Esophagus squamous epithelium (tissue), 5 donors: ENCODE data around the gene LPO. TPM values are rescaled to one million over a fixed set of nuclear protein-coding genes. Genes with fewer than 3 reads are reported as not detected.

Source experiments
- DNase-seq: peaks from one replicate; lab custom pipeline; 2025; lab: John Stamatoyannopoulos, UW
- H3K27ac ChIP-seq, 4 donors: fragments of 200-600 bp; sonication (generic); one replicate each; pipeline ENCODE4 v1.5.1; 2016 to 2019; ENCODE audit warnings: mild to moderate bottlenecking in 1 of 4
- H3K27me3 ChIP-seq, 4 donors: fragments of 200-600 bp; sonication (generic); 1 replicate in 3 of 4; 2 replicates in 1 of 4; pipeline versions ENCODE4 v1.5.1 to v1.6.0; 2017 to 2021; ENCODE audit warnings: antibody characterized with exemption in 1 of 4
- H3K36me3 ChIP-seq, 3 donors: fragments of 200-600 bp; sonication (generic); one replicate each; pipeline ENCODE4 v1.5.1; 2016 to 2019
- H3K4me1 ChIP-seq, 3 donors: fragments of 200-600 bp; sonication (generic); one replicate each; pipeline ENCODE4 v1.5.1; 2017 to 2019
- H3K4me3 ChIP-seq, 4 donors: fragments of 200-600 bp; sonication (generic); 1 replicate in 3 of 4; 2 replicates in 1 of 4; pipeline ENCODE4 v1.5.1; 2016 to 2019; ENCODE audit warnings: mild to moderate bottlenecking in 2 of 4, moderate library complexity in 1 of 4
- H3K9me3 ChIP-seq, 3 donors: fragments of 200-600 bp; sonication (generic); one replicate each; pipeline ENCODE4 v1.5.1; 2016 to 2019
- CTCF ChIP-seq, 6 experiments: fragments of 450-650 bp in 4 of 6; fragments of 200-600 bp in 2 of 6; sonication (generic) in 2 of 6; IDR thresholded peaks; one replicate each; pipeline ENCODE4 v1.5.1; 2016 to 2019; ENCODE audit warnings: antibody characterized with exemption in 6 of 6, mild to moderate bottlenecking in 4 of 6, moderate library complexity in 4 of 6
- POLR2A ChIP-seq, 4 donors: fragments of 450-650 bp; IDR thresholded peaks; one replicate each; pipeline ENCODE4 v1.6.1; 2017; ENCODE audit warnings: antibody characterized with exemption in 4 of 4, mild to moderate bottlenecking in 4 of 4, moderate library complexity in 3 of 4
- WGBS, 2 donors: methylation state at CpG; one replicate each; pipeline ENCODE4 v1.1.5; 2018; 5-methylcytosine and 5-hydroxymethylcytosine counted together
- intact Hi-C: fragments of 100-400 bp; cut with DNase I; formaldehyde crosslinking; loops from one replicate; pipeline ENCODE4 v1.15.0; 2022
- total RNA-seq, 4 donors: library from RNA; depleted of rRNA; stranded (reverse); fragments of >200 nt; gene quantifications; one replicate each; pipeline ENCODE4 v1.1.0, GENCODE V29; 2016
- donor health status: DM: yes; HTN: yes; CAD: no.

The LPO gene
- total RNA-seq, 4 donors from 2014 or later: 0.27 to 2.5 TPM; not detected in 2

- TF ChIP-seq POLR2A (IDR thresholded peaks at IDR 0.05): no peak
- no peak for TF ChIP-seq CTCF (IDR thresholded peaks at IDR 0.05)
- WGBS, 2 donors: 60 to 73% methylated on average over 7 of the region's 7 CpGs
- Histone ChIP-seq H3K4me3 (no peak overlapping the region), H3K27ac (no peak overlapping the region), H3K4me1 (peaks cover 0 to 5% (median 0%) of the 10 kb centered on the region in 3 donors), H3K27me3 (no peaks in the 10 kb centered on the region), H3K36me3 (no peaks in the 10 kb centered on the region), H3K9me3 (no peaks in the 10 kb centered on the region)
- DNase-seq: no peak
- intact Hi-C loops: no loop called here
Observed at GRCh38 chr17:58313815-58314705, 75.7 kb downstream of the LPO start.

GRCh38 chr17:58314706-58315015 lies 76.3 kb downstream of the LPO start:
- no peak for DNase-seq
- peaks cover 0 to 5% (median 0%) of the 10 kb centered on the region in 3 donors for H3K4me1 ChIP-seq
- H3K27ac ChIP-seq: no peak overlapping the region
- no peaks in the 10 kb centered on the region for H3K36me3 ChIP-seq
- no peak for TF ChIP-seq POLR2A (IDR thresholded peaks at IDR 0.05)
- no peak for TF ChIP-seq CTCF (IDR thresholded peaks at IDR 0.05)
- intact Hi-C loops: loop anchor here (5.0 kb wide), 1 partner anchor 133 kb away; no protein-coding TSS in a partner anchor
- 81 to 98% methylated on average over 5 of the region's 6 CpGs for WGBS, 2 donors
- no peaks in the 10 kb centered on the region for H3K9me3 ChIP-seq
- no peak overlapping the region for H3K4me3 ChIP-seq
- no peaks in the 10 kb centered on the region for H3K27me3 ChIP-seq

GRCh38 chr17:58315281-58315711 lies 76.9 kb downstream of the LPO start:
- no peak overlapping the region for H3K4me3 ChIP-seq
- intact Hi-C loops: loop anchor here (5.0 kb wide), 1 partner anchor 132 kb away; no protein-coding TSS in a partner anchor
- no peaks in the 10 kb centered on the region for H3K9me3 ChIP-seq
- DNase-seq: no peak
- TF ChIP-seq CTCF (IDR thresholded peaks at IDR 0.05) (no peak), POLR2A (IDR thresholded peaks at IDR 0.05) (no peak)
- no peak overlapping the region for H3K27ac ChIP-seq
- 94 to 96% methylated on average over 5 of the region's 6 CpGs for WGBS, 2 donors
- H3K36me3 ChIP-seq: no peaks in the 10 kb centered on the region
- no peaks in the 10 kb centered on the region for H3K27me3 ChIP-seq
- peaks cover 0 to 5% (median 0%) of the 10 kb centered on the region in 3 donors for H3K4me1 ChIP-seq

- WGBS, 2 donors: 88 to 91% methylated on average over 4 of the region's 4 CpGs
Observed at GRCh38 chr17:58315750-58316149, 77.4 kb downstream of the LPO start.

More at GRCh38 chr17:58315750-58316149, 77.4 kb downstream of the LPO start:
- peaks cover 0 to 5% (median 0%) of the 10 kb centered on the region in 3 donors for H3K4me1 ChIP-seq
- no peak overlapping the region for H3K27ac ChIP-seq
- no peaks in the 10 kb centered on the region for H3K27me3 ChIP-seq
- H3K36me3 ChIP-seq: no peaks in the 10 kb centered on the region
- no peak for DNase-seq
- TF ChIP-seq POLR2A (IDR thresholded peaks at IDR 0.05): no peak
- no peak for TF ChIP-seq CTCF (IDR thresholded peaks at IDR 0.05)
- intact Hi-C loops: loop anchor here (5.0 kb wide), 1 partner anchor 132 kb away; no protein-coding TSS in a partner anchor
- H3K9me3 ChIP-seq: no peaks in the 10 kb centered on the region
- H3K4me3 ChIP-seq: no peak overlapping the region
